K562 (cell line): ENCODE results near the gene ZNF331. TPM values are rescaled to one million over a fixed set of nuclear protein-coding genes. Genes with fewer than 3 reads are reported as not detected.

ENCODE experiments used
- ATAC-seq: fragments of 200-7000 bp; cut with Tn5 transposase; 3 replicates; pipeline ENCODE4 v1.9.1; 2020; ENCODE audit warnings: moderate library complexity
- BruUV-seq: library from RNA; stranded (reverse); fragments of 400-500 nt; replicated peaks from 2 replicates; lab custom pipeline; 2021; lab: Mats Ljungman, UMichigan
- CTCF ChIA-PET: fragments of 300-600 bp; formaldehyde crosslinking; extraction: SDS; loops from one replicate; lab custom pipeline; 2021; ENCODE audit warnings: low intra/inter-chr PET ratio; lab: Yijun Ruan, JAX
- POLR2A ChIA-PET: fragments of 300-600, 350-650 bp; sonication (Branson Sonifier 250); formaldehyde crosslinking; extraction: SDS; loops from one replicate; lab custom pipeline; 2021; ENCODE audit warnings: antibody characterized with exemption, inconsistent platforms; lab: Yijun Ruan, JAX
- DNase-seq, 4 experiments: peaks; one replicate each; pipeline versions ENCODE4 v3.0.0 to v3.0.0-alpha.2; 2011 to 2018; ENCODE audit warnings: low spot score in 3 of 4, mixed read lengths in 3 of 4; ENCODE audit errors: extremely low read depth in 1 of 4
- FAIRE-seq: peaks from 2 replicates; lab custom pipeline; 2011; peaks lifted over from hg19 to GRCh38; lab: Jason Lieb, UNC
- H2AFZ ChIP-seq: 2 replicates; pipeline ENCODE4 v1.6.0; 2011; ENCODE audit warnings: low read depth, low read length, control low read depth, inconsistent platforms
- H3K27ac ChIP-seq: fragments of 200-600 bp; 3 replicates; pipeline ENCODE4 v1.8.0; 2011; ENCODE audit warnings: low read depth, mild to moderate bottlenecking, control low read depth, inconsistent platforms, low read length, moderate library complexity, mixed read lengths; ENCODE audit errors: extremely low read depth
- H3K27me3 ChIP-seq, 2 experiments: fragments of 300-600 bp in 1 of 2; 2 replicates in 1 of 2; 3 replicates in 1 of 2; pipeline versions ENCODE4 v1.6.0 to v1.8.0; 2011; ENCODE audit warnings: inconsistent platforms in 2 of 2, low read length in 2 of 2, mild to moderate bottlenecking in 1 of 2, mixed read lengths in 1 of 2, moderate library complexity in 1 of 2; ENCODE audit not compliant: control insufficient read depth in 2 of 2, insufficient read depth in 2 of 2
- H3K36me3 ChIP-seq: fragments of 300-600 bp; 3 replicates; pipeline ENCODE4 v1.8.0; 2011; ENCODE audit warnings: mild to moderate bottlenecking, low read length, inconsistent platforms; ENCODE audit not compliant: control insufficient read depth, insufficient read depth
- H3K4me1 ChIP-seq, 2 experiments: fragments of 200-600 bp in 1 of 2; replicated peaks in 1 of 2; 2 replicates in 1 of 2; 3 replicates in 1 of 2; pipeline versions ENCODE4 v1.5.1 to v1.8.0; 2011; ENCODE audit warnings: inconsistent platforms in 2 of 2, low read length in 2 of 2, mild to moderate bottlenecking in 1 of 2, mixed read lengths in 1 of 2, moderate library complexity in 1 of 2; ENCODE audit not compliant: control insufficient read depth in 2 of 2, insufficient read depth in 2 of 2
- H3K4me2 ChIP-seq: 2 replicates; pipeline ENCODE4 v1.6.1; 2011; ENCODE audit warnings: low read length, control low read depth, inconsistent platforms, mixed read lengths; ENCODE audit not compliant: insufficient read depth
- H3K4me3 ChIP-seq: fragments of 200-600 bp; sonication (generic), shearing (Covaris generic); 2 replicates; pipeline ENCODE4 v1.5.1; 2016; ENCODE audit warnings: control low read depth, inconsistent platforms
- H3K79me2 ChIP-seq: fragments of 200-600 bp; 3 replicates; pipeline ENCODE4 v1.8.0; 2011; ENCODE audit warnings: low read length, inconsistent platforms; ENCODE audit not compliant: control insufficient read depth, insufficient read depth
- H3K9ac ChIP-seq, 2 experiments: 2 replicates each; pipeline versions ENCODE4 v1.6.0 to v1.6.1; 2011; ENCODE audit warnings: low read depth in 2 of 2, low read length in 2 of 2, control low read depth in 1 of 2, inconsistent platforms in 1 of 2, mild to moderate bottlenecking in 1 of 2, mixed read lengths in 1 of 2; ENCODE audit not compliant: insufficient read depth in 1 of 2
- H3K9me1 ChIP-seq: one replicate; pipeline ENCODE4 v1.6.0; 2011; ENCODE audit warnings: inconsistent platforms, mild to moderate bottlenecking, low read length, moderate library complexity; ENCODE audit not compliant: control insufficient read depth, insufficient read depth
- H3K9me3 ChIP-seq: replicated peaks from 2 replicates; pipeline ENCODE4 v1.5.1; 2011; ENCODE audit warnings: low read depth, low read length, inconsistent platforms; ENCODE audit not compliant: control insufficient read depth, insufficient read depth
- H4K20me1 ChIP-seq: replicated peaks from 2 replicates; pipeline ENCODE4 v1.6.1; 2011; ENCODE audit warnings: low read length, inconsistent platforms, mixed read lengths; ENCODE audit not compliant: control insufficient read depth, insufficient read depth
- BCLAF1 ChIP-seq, 2 experiments: fragments of 450-650 bp in 1 of 2; IDR thresholded peaks; 2 replicates each; pipeline ENCODE4 v1.6.1; 2011 to 2017; ENCODE audit warnings: low read depth in 2 of 2, antibody characterized with exemption in 1 of 2, borderline replicate concordance in 1 of 2, low read length in 1 of 2, mild to moderate bottlenecking in 1 of 2, mixed read lengths in 1 of 2; ENCODE audit not compliant: control insufficient read depth in 1 of 2
- HOMEZ ChIP-seq: fragments of 250-450 bp; sonication (Bioruptor Pico); IDR thresholded peaks from 2 replicates; pipeline ENCODE4 v1.4.0; 2020; ENCODE audit warnings: mild to moderate bottlenecking, moderate library complexity
- PHB2 ChIP-seq: fragments of 450-650 bp; IDR thresholded peaks from 2 replicates; pipeline ENCODE4 v1.6.1; 2017; ENCODE audit warnings: low read depth
- PRMT5 ChIP-seq: sonication (generic); formaldehyde crosslinking; IDR thresholded peaks from 2 replicates; pipeline ENCODE4 v1.5.0; 2020; ENCODE audit warnings: missing genetic modification reagents
- RNF219 ChIP-seq: fragments of 250-450 bp; sonication (Bioruptor Pico); IDR thresholded peaks from 2 replicates; pipeline ENCODE4 v1.5.0; 2022; ENCODE audit warnings: mild to moderate bottlenecking
- SLC30A9 ChIP-seq: fragments of 250-450 bp; sonication (Bioruptor Pico); IDR thresholded peaks from 2 replicates; pipeline ENCODE4 v1.8.0; 2022; ENCODE audit warnings: mild to moderate bottlenecking, moderate library complexity
- ZBTB11 ChIP-seq, 3 experiments: fragments of 200-800 bp in 1 of 3; fragments of 250-450 bp in 1 of 3; fragments of 450-650 bp in 1 of 3; sonication (Bioruptor Pico) in 1 of 3; sonication (Bioruptor generic) in 1 of 3; formaldehyde crosslinking in 1 of 3; IDR thresholded peaks; 2 replicates each; pipeline versions ENCODE4 v1.6.1 to v1.8.0; 2016 to 2022; ENCODE audit warnings: mild to moderate bottlenecking in 2 of 3, missing genetic modification characterization in 2 of 3, missing compliant biosample characterization in 1 of 3, moderate library complexity in 1 of 3
- ZNF445 ChIP-seq: fragments of 250-450 bp; sonication (Bioruptor Pico); IDR thresholded peaks from 2 replicates; pipeline ENCODE4 v1.4.0; 2020; ENCODE audit warnings: low read depth, mild to moderate bottlenecking, moderate library complexity
- WGBS: fragments of 100-300 bp; shearing (Covaris generic); methylation state at CpG from one replicate; pipeline ENCODE4 v1.1.6; 2016; ENCODE audit warnings: low coverage, mixed read lengths; ENCODE audit not compliant: insufficient coverage; ENCODE audit errors: missing lambda C conversion rate; 5-methylcytosine and 5-hydroxymethylcytosine counted together
- in situ Hi-C: fragments of 300-500 bp; cut with MboI; formaldehyde crosslinking; loops from 4 replicates; pipeline ENCODE4 v1.15.0; 2018; ENCODE audit warnings: inconsistent platforms, mixed read lengths
- intact Hi-C: fragments of 100-400 bp; cut with micrococcal nuclease; formaldehyde crosslinking; loops from 2 replicates; pipeline ENCODE4 v1.14.2; 2022
- polyA plus RNA-seq, 8 experiments: library from polyadenylated mRNA; depleted of rRNA in 4 of 8; stranded (reverse) in 5 of 8; unstranded in 3 of 8; fragments of >200 nt; fragmentation: Nextera tagmentation in 2 of 8; fragmentation: Illumina TruSeq in 1 of 8; extraction: Ambion mirVana in 2 of 8; extraction: Trizol in 1 of 8; gene quantifications; 2 replicates each; pipeline versions ENCODE4 v1.2.1 to v1.2.3, GENCODE V29; 2011 to 2014; ENCODE audit warnings: inconsistent platforms in 1 of 8, missing spikeins in 1 of 8
- total RNA-seq, 7 experiments: library from RNA; depleted of rRNA in 6 of 7; stranded (reverse); fragments of >200 nt in 6 of 7; fragmentation: Illumina TruSeq in 2 of 7; extraction: Trizol in 2 of 7; gene quantifications; 2 replicates each; pipeline versions ENCODE4 v1.2.1 to v1.2.3, GENCODE V29; 2011 to 2021; ENCODE audit warnings: low replicate concordance in 1 of 7

The ZNF331 gene
- total and polyA plus RNA-seq, 9 of the 15 experiments (the other 6 are each of a cell fraction or from before 2014, with no cell fraction given): 0.23 to 2.7 (median 0.76) TPM

- FAIRE-seq: no peak
- CTCF ChIA-PET: no interaction called here
- intact Hi-C loops: no loop called here
- Histone ChIP-seq H3K27me3 (peaks cover 0 to 47% of the 10 kb centered on the region in 2 experiments; a peak in 4 of 5 replicates), H3K4me2 (no peak overlapping the region), H3K9ac (no peak overlapping the region), H3K9me1 (no peaks in the 10 kb centered on the region), H2AFZ (no peak overlapping the region), H3K4me1 (no peaks in the 10 kb centered on the region), H3K79me2 (no peaks in the 10 kb centered on the region), H3K4me3 (no peak overlapping the region), H3K9me3 (no peaks in the 10 kb centered on the region), H4K20me1 (no peaks in the 10 kb centered on the region), H3K36me3 (no peaks in the 10 kb centered on the region), H3K27ac (no peak overlapping the region)
- POLR2A ChIA-PET: no interaction called here
- in situ Hi-C loops: no loop called here
- no peak for DNase-seq
- TF ChIP-seq ZNF445 (CRISPR knock-in tag) (no peak), HOMEZ (CRISPR knock-in tag) (no peak), BCLAF1 (IDR thresholded peaks at IDR 0.05; ENCODE audit: borderline replicate concordance in 1 of 2, control insufficient read depth in 1 of 2, low read depth in 2 of 2, low read length in 1 of 2) (no peak), SLC30A9 (CRISPR knock-in tag) (no peak), PRMT5 (no peak), RNF219 (CRISPR knock-in tag) (no peak), PHB2 (no peak), ZBTB11 (CRISPR knock-in tag; IDR thresholded peaks at IDR 0.05) (no peak)
- no peak for ATAC-seq
- BruUV-seq: no TSS peak
- WGBS: 2% methylated on average over 10 of the region's 12 CpGs
Measured at GRCh38 chr19:53597023-53597422, 59.1 kb downstream of the ZNF331 start.
